Measurements from ENCODE around the gene COX7A2L. TPM values are rescaled to one million over a fixed set of nuclear protein-coding genes. Genes with fewer than 3 reads are reported as not detected.

COX7A2L gene
- total RNA-seq, 1 donor, result 237 TPM

GRCh38 chr2:42386682-42387081, 25.7 kb upstream of the COX7A2L start:
- H3K9me3 ChIP-seq (ENCODE audit: low read depth, low read length), result no peaks in the 10 kb centered on the region
- DNase-seq (ENCODE audit: insufficient read length, low spot score, missing footprints), result peak; percentile 41
- H3K27ac ChIP-seq (ENCODE audit: low read depth, low read length), result no peak overlapping the region
- no peak overlapping the region for H3K4me3 ChIP-seq (ENCODE audit: insufficient read depth, low read length)
- H3K4me1 ChIP-seq (ENCODE audit: insufficient read depth, low read length), result no peaks in the 10 kb centered on the region
- H3K4me2 ChIP-seq (ENCODE audit: insufficient read depth, low read length), result no peak overlapping the region
- no peak overlapping the region for H2AFZ ChIP-seq (ENCODE audit: low read length)
- no peaks in the 10 kb centered on the region for H3K36me3 ChIP-seq (ENCODE audit: insufficient read depth, low read length)
- TF ChIP-seq CTCF (IDR thresholded peaks at IDR 0.05; ENCODE audit: extremely low read depth, low read depth, low read length), result peak; percentile 47
- no peaks in the 10 kb centered on the region for H3K79me2 ChIP-seq (ENCODE audit: insufficient read depth, low read length)
- peaks cover 21% of the 10 kb centered on the region for H3K27me3 ChIP-seq (ENCODE audit: insufficient read depth, low read length)
- no peaks in the 10 kb centered on the region for H4K20me1 ChIP-seq (ENCODE audit: insufficient read depth, low read length)

GRCh38 chr2:42385225-42385624, 24.2 kb upstream of the COX7A2L start:
- peak; percentile 37 for TF ChIP-seq CTCF (IDR thresholded peaks at IDR 0.05; ENCODE audit: extremely low read depth, low read depth, low read length)
- peak; percentile 37 for DNase-seq (ENCODE audit: insufficient read length, low spot score, missing footprints)

GRCh38 chr2:42383855-42384530, 23.0 kb upstream of the COX7A2L start:
- Histone ChIP-seq H3K79me2 (ENCODE audit: insufficient read depth, low read length) (no peaks in the 10 kb centered on the region), H3K4me2 (ENCODE audit: insufficient read depth, low read length) (no peak overlapping the region)

More at GRCh38 chr2:42385225-42385624, 24.2 kb upstream of the COX7A2L start:
- no peaks in the 10 kb centered on the region for H3K79me2 ChIP-seq (ENCODE audit: insufficient read depth, low read length)
- peaks cover 22% of the 10 kb centered on the region for H3K27me3 ChIP-seq (ENCODE audit: insufficient read depth, low read length)
- H3K4me3 ChIP-seq (ENCODE audit: insufficient read depth, low read length), result no peak overlapping the region
- no peaks in the 10 kb centered on the region for H3K9me3 ChIP-seq (ENCODE audit: low read depth, low read length)
- no peak overlapping the region for H3K27ac ChIP-seq (ENCODE audit: low read depth, low read length)
- no peaks in the 10 kb centered on the region for H4K20me1 ChIP-seq (ENCODE audit: insufficient read depth, low read length)
- H3K4me2 ChIP-seq (ENCODE audit: insufficient read depth, low read length), result no peak overlapping the region
- no peaks in the 10 kb centered on the region for H3K36me3 ChIP-seq (ENCODE audit: insufficient read depth, low read length)
- H3K4me1 ChIP-seq (ENCODE audit: insufficient read depth, low read length), result no peaks in the 10 kb centered on the region
- H2AFZ ChIP-seq (ENCODE audit: low read length), result no peak overlapping the region

More at GRCh38 chr2:42383855-42384530, 23.0 kb upstream of the COX7A2L start:
- no peak for TF ChIP-seq CTCF (IDR thresholded peaks at IDR 0.05; ENCODE audit: extremely low read depth, low read depth, low read length)
- H2AFZ ChIP-seq (ENCODE audit: low read length), result no peak overlapping the region
- H3K9me3 ChIP-seq (ENCODE audit: low read depth, low read length), result no peaks in the 10 kb centered on the region
- H3K27ac ChIP-seq (ENCODE audit: low read depth, low read length), result no peak overlapping the region
- H3K36me3 ChIP-seq (ENCODE audit: insufficient read depth, low read length), result no peaks in the 10 kb centered on the region
- H3K4me3 ChIP-seq (ENCODE audit: insufficient read depth, low read length), result no peak overlapping the region
- H3K27me3 ChIP-seq (ENCODE audit: insufficient read depth, low read length), result peaks cover 16% of the 10 kb centered on the region
- DNase-seq (ENCODE audit: insufficient read length, low spot score, missing footprints), result no peak
- no peaks in the 10 kb centered on the region for H4K20me1 ChIP-seq (ENCODE audit: insufficient read depth, low read length)
- no peaks in the 10 kb centered on the region for H3K4me1 ChIP-seq (ENCODE audit: insufficient read depth, low read length)
